ENCODE results near the gene BAZ2A.

Gene BAZ2A

GRCh38 chr12:56593909-56594621, 36.1 kb downstream of the BAZ2A start:
- H3K27ac ChIP-seq (ENCODE audit: extremely low read depth, low read depth, low read length), result peak overlapping the region; percentile 12; the same call in 1 of the 2 replicates
- ChIA-PET POLR2A (interaction anchor here (0.5 to 1.0 kb wide), 2 partner anchors 21 to 43 kb away, joined by 3 to 4 read pairs; no protein-coding TSS in a partner anchor), CTCF (interaction anchor here (0.6 to 12.5 kb wide), 22 partner anchors 8 to 518 kb away, joined by 3 to 139 read pairs (median 4); no protein-coding TSS in a partner anchor)
- peaks cover 14 to 50% of the 10 kb centered on the region in 2 experiments; a peak in 2 of 3 replicates for H3K36me3 ChIP-seq (ENCODE audit: control insufficient read depth in 2 of 2, insufficient read depth in 1 of 2, low read length in 2 of 2)
- no peak overlapping the region for H3K4me3 ChIP-seq (ENCODE audit: low read depth, low read length)
- H3K4me1 ChIP-seq (ENCODE audit: control insufficient read depth, insufficient read depth, low read length), result no peaks in the 10 kb centered on the region; the same call in 1 of the 2 replicates
- H3K9me3 ChIP-seq (ENCODE audit: control insufficient read depth, insufficient read depth, low read depth, low read length), result no peaks in the 10 kb centered on the region
- TF ChIP-seq PATZ1 (tag by site-specific recombination; IDR thresholded peaks at IDR 0.05), result 0 out of 2 replicates have a peak, but pooled peaks have one; percentile 25
- no peak for TF ChIP-seq ZSCAN4 (tag by site-specific recombination; IDR thresholded peaks at IDR 0.05)
- 0 out of 2 replicates have a peak, but pooled peaks have one; percentile 9 for TF ChIP-seq SP2 (tag by site-specific recombination; IDR thresholded peaks at IDR 0.05)
- 0 out of 2 replicates have a peak, but pooled peaks have one; percentile 9 for TF ChIP-seq ZBTB44 (tag by site-specific recombination; IDR thresholded peaks at IDR 0.05)
- no peak for TF ChIP-seq ZBTB8A (tag by site-specific recombination; IDR thresholded peaks at IDR 0.05)
- no peak for TF ChIP-seq ZBTB6 (tag by site-specific recombination; IDR thresholded peaks at IDR 0.05)
- no peak for TF ChIP-seq ZNF362 (tag by site-specific recombination; IDR thresholded peaks at IDR 0.05)
- peak; percentile 60; the same call in 1 of the 2 replicates for TF ChIP-seq INSM2 (tag by site-specific recombination; IDR thresholded peaks at IDR 0.05)
- no peak for TF ChIP-seq ZIC2 (tag by site-specific recombination; IDR thresholded peaks at IDR 0.05)
- TF ChIP-seq ZFHX2 (tag by site-specific recombination; conservative IDR thresholded peaks at IDR 0.05), result peak; percentile 61; the same call in 1 of the 2 replicates
- peak; percentile 97 for TF ChIP-seq ZNF2 (tag by site-specific recombination; IDR thresholded peaks at IDR 0.05)
- TF ChIP-seq CTCF (tag by site-specific recombination; IDR thresholded peaks at IDR 0.05), result peak; percentile 80
- no peak for TF ChIP-seq ZNF416 (tag by site-specific recombination; IDR thresholded peaks at IDR 0.05)
- peak; percentile 63 for TF ChIP-seq ZNF341 (tag by site-specific recombination; IDR thresholded peaks at IDR 0.05; ENCODE audit: low read depth)
- no peak for TF ChIP-seq ZNF292 (tag by site-specific recombination; IDR thresholded peaks at IDR 0.05; ENCODE audit: borderline replicate concordance, low read depth)
- peak; percentile 90 for TF ChIP-seq ZNF654 (tag by site-specific recombination; IDR thresholded peaks at IDR 0.05; ENCODE audit: low read depth)
- TF ChIP-seq ZNF707 (tag by site-specific recombination; IDR thresholded peaks at IDR 0.05), result no peak
- TF ChIP-seq ZNF426 (tag by site-specific recombination; IDR thresholded peaks at IDR 0.05), result no peak
- no peak for TF ChIP-seq ZNF449 (tag by site-specific recombination; IDR thresholded peaks at IDR 0.05)

Measured in HEK293 (cell line).